ENCODE results near the gene AGFG2. TPM values are rescaled to one million over a fixed set of nuclear protein-coding genes. Genes with fewer than 3 reads are reported as not detected.

AGFG2 gene
- polyA plus RNA-seq, 1 experiment = 5.7 TPM

DNA sequence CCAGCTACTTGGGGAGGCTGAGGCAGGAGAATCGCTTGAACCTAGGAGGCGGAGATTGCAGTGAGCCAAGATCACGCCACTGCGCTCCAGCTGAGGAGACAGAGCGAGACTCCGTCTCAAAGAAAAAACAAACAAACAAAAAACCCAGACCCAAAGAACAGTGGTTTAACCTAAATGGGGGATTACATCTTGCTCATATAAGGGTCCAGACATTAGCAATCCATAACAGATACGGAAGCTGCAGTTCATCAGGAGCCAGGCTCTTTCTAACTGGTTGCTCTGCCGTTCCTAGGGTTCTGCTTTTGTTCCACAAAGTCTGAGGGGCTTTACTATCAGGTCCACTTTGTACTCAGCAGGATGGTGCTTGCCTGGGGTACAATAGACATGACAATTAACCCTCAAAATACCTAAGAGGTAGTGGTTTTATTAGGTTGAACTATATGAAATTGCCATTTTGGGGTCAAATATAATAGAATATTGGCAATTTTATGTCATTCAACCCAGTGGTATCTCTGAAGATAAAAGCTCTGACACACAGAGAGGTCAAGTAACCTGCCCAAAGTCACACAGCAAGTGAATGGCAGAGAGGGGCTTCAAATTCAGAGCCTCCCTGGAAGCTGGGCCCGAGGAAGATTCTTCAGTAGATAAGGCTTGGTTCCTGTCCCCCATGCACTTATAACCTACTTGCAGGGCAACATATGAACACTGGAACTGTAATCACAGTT, 34.0 kb upstream of the AGFG2 start:
- DNase-seq (ENCODE audit: low read depth, low spot score) = no peak
- TF ChIP-seq, protein P1, sequence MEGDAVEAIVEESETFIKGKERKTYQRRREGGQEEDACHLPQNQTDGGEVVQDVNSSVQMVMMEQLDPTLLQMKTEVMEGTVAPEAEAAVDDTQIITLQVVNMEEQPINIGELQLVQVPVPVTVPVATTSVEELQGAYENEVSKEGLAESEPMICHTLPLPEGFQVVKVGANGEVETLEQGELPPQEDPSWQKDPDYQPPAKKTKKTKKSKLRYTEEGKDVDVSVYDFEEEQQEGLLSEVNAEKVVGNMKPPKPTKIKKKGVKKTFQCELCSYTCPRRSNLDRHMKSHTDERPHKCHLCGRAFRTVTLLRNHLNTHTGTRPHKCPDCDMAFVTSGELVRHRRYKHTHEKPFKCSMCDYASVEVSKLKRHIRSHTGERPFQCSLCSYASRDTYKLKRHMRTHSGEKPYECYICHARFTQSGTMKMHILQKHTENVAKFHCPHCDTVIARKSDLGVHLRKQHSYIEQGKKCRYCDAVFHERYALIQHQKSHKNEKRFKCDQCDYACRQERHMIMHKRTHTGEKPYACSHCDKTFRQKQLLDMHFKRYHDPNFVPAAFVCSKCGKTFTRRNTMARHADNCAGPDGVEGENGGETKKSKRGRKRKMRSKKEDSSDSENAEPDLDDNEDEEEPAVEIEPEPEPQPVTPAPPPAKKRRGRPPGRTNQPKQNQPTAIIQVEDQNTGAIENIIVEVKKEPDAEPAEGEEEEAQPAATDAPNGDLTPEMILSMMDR (IDR thresholded peaks at IDR 0.05; ENCODE audit: low read depth, low read length) = no peak
- ChIA-PET POLR2A (interaction anchor here (0.5 to 0.7 kb wide), 2 partner anchors 11 to 94 kb away, joined by 4 read pairs; no protein-coding TSS in a partner anchor), CTCF (interaction anchor here (0.7 kb wide), 1 partner anchor 29 kb away, joined by 5 read pairs; no protein-coding TSS in a partner anchor)
- Histone ChIP-seq H3K27me3 (ENCODE audit: control insufficient read depth, insufficient read depth, low read length) (no peaks in the 10 kb centered on the region), H3K9me3 (ENCODE audit: control insufficient read depth, insufficient read depth, low read length) (no peaks in the 10 kb centered on the region), H3K27ac (ENCODE audit: low read depth, low read length) (no peak overlapping the region), H3K4me3 (ENCODE audit: low read depth, low read length) (no peak overlapping the region)

DNA sequence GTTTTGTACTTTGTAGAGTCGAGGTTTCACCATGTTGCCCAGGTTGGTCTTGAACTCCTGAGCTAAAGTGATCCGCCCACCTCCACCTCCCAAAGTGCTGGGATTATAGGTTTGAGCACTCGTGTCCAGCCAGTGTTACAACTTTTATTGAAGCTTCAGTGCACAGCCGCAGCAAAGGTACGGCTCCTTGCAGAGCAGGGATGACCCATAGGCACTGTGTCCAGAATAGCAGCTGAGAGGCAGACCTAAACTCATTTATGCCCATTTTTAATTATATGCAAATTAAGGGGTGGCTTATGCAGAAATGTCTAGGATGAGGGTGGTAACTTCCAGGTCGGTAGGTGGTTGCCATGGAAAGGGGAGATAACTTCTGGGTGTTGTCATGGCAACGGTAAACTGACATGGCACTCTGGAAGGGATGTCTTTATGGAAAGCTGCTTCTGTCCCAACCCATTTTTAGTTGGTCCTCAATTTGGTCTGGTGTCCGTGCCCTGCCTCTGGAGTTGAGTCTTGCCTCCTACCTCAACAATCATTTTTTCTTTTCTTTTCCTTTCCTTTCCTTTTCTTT, 32.6 kb upstream of the AGFG2 start:
- no peak for DNase-seq (ENCODE audit: low read depth, low spot score)
- no peaks in the 10 kb centered on the region for H3K27me3 ChIP-seq (ENCODE audit: control insufficient read depth, insufficient read depth, low read length)
- ChIA-PET CTCF (interaction anchor here (0.6 to 1.2 kb wide), 3 partner anchors 30 to 201 kb away, joined by 3 to 5 read pairs (median 4); no protein-coding TSS in a partner anchor), POLR2A (no interaction called here)
- no peak overlapping the region for H3K4me3 ChIP-seq (ENCODE audit: low read depth, low read length)
- TF ChIP-seq, protein P1 (IDR thresholded peaks at IDR 0.05; ENCODE audit: low read depth, low read length) = no peak
- no peak overlapping the region for H3K27ac ChIP-seq (ENCODE audit: low read depth, low read length)
- no peaks in the 10 kb centered on the region for H3K9me3 ChIP-seq (ENCODE audit: control insufficient read depth, insufficient read depth, low read length)

DNA sequence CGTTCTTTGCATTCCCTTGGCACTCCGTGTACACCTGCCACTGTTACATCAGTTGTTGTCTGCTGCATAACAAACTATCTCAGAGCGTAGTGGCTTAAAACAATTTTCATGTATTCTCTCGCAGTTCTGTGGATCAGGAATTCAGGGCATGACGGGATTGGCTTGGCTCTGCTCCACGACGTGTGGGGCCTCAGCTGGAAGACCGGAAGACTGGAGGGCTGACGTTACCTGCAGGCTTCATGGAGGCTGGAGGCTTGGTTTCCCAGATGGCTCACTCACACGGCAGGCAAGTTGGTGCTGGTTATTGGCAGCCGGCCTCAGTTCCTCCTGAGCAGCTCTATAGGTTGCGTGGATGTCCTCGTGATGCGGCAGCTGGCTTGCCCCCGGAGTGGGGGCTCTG, 29.8 kb upstream of the AGFG2 start:
- H3K27ac ChIP-seq (ENCODE audit: low read depth, low read length) = peak overlapping the region; percentile 57
- DNase-seq (ENCODE audit: low read depth, low spot score) = peak; percentile 78
- H3K4me3 ChIP-seq (ENCODE audit: low read depth, low read length) = no peak overlapping the region
- ChIA-PET POLR2A (no interaction called here), CTCF (no interaction called here)
- no peaks in the 10 kb centered on the region for H3K27me3 ChIP-seq (ENCODE audit: control insufficient read depth, insufficient read depth, low read length)
- no peaks in the 10 kb centered on the region for H3K9me3 ChIP-seq (ENCODE audit: control insufficient read depth, insufficient read depth, low read length)
- TF ChIP-seq, protein P1 (IDR thresholded peaks at IDR 0.05; ENCODE audit: low read depth, low read length) = no peak

DNA sequence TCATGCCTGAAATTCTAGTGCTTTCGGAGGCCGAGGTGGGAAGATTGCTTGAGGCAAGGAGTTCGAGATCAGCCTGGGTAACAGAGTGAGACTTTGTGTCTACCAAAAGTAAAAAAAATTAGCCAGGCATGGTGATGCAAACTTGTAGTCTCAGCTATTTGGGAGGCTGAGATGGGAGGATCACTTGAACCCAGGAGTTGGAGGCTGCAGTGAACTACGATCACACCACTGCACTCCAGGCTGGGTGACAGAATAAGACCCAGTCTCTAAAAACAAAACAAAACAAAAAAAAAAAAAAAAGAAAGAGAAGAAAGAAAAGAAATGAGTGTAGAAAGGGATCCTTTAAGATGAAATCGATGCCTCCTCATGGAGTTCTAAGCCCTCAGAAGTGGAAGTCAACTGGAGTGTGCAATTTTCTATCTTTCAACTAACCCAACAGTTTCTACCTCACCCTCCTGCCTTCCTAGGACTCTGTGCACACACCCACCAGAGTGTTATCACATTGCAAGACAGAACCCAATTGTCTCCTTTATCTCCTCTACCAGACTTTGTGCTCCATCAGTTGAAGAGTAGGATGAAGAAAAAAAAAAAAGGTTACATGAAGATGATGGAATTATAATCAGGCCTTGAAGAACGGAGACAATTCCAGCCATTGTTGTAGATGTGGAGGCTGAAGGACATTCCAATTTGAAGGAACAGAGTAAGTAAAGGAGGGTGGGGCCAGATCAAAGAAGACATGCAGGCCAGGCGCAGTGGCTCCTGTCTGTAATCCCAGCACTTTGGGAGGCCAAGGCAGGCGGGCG, 28.4 kb upstream of the AGFG2 start:
- no peak for DNase-seq (ENCODE audit: low read depth, low spot score)
- POLR2A ChIA-PET = no interaction called here

More for the DNA sequence above, 28.4 kb upstream of the AGFG2 start:
- TF ChIP-seq, protein P1 (IDR thresholded peaks at IDR 0.05; ENCODE audit: low read depth, low read length) = no peak
- no peak overlapping the region for H3K27ac ChIP-seq (ENCODE audit: low read depth, low read length)
- CTCF ChIA-PET = no interaction called here
- no peaks in the 10 kb centered on the region for H3K27me3 ChIP-seq (ENCODE audit: control insufficient read depth, insufficient read depth, low read length)
- no peak overlapping the region for H3K4me3 ChIP-seq (ENCODE audit: low read depth, low read length)
- no peaks in the 10 kb centered on the region for H3K9me3 ChIP-seq (ENCODE audit: control insufficient read depth, insufficient read depth, low read length)
